ENCODE data around the gene RNPEPL1.
A peak's percentile ranks its signal among the peaks of the same experiment; 100 is the strongest.
"Not testable (repeated sequence)": the region's sequence is repeated elsewhere in the genome, so short reads cannot be mapped to it uniquely, and the experiment has no call there.

The RNPEPL1 gene

DNA sequence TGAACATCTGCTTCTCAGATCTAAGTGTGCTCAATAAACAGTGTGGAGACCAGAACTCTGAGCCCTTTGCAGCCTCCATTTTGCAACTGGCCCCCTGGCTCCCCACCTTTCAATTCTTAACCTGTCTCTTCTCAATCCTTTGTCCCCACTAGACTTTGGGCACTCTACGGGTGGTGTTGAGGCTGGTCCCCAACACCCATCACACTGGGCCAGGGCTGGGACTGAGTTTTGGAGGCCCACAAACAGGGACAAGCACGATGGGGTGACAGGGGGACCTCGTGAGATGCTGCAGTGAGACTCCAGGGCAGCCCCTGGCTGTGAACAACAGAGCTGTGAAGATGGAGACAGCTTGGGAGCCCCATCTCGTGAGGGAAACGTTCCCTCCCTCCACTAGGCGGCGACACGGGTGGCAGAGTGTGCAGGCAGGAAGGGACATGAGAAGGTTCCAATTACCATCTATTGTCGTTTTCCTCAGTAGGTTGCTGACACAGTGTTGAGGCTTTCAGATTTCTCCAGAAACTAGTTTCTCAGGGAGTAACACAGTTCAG lies 11.7 kb upstream of the RNPEPL1 start:
- no peak overlapping the region for H3K27ac Mint-ChIP-seq
- intact Hi-C loops (cut with micrococcal nuclease), result no loop called here

DNA sequence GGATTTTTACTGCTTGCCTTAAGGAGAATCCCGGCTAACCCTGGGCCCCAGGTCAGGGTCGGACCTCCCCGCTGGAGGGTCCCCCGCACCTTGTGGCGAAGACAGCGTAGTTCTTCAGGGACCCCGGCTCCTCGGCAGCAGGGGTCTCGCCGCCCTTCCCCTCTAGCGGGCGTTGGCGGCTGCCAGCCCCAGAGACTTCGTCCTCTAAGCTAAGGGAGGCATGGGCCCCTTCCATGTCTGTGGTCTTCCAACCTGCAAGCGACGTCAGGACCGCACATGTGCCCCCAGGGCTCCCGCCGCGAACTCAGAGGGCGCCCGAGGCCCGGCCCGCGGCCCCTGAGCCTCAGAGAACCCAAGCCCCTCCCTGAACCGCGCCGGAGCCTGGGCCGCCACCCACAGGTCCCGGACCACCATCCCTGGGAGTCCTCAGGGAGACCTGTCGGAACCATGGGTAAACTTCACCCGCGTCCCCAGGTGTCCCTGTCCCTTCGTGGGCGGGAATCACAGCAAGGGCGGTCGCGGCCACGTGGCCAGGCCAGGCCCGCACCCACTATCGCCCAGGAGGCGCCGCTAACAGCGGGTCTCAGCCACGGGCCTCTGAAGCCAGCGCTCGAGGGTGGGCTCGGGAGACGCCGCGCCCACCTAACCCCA lies 11.1 kb upstream of the RNPEPL1 start:
- Mint-ChIP-seq H3K9me3 (no peaks in the 10 kb centered on the region), H3K27ac (peak overlapping the region; percentile 63), H3K27me3 (no peaks in the 10 kb centered on the region), H3K36me3 (ENCODE audit: low read depth) (peaks cover 69% of the 10 kb centered on the region), H3K4me1 (ENCODE audit: low read depth) (peaks cover 59% of the 10 kb centered on the region), H3K4me3 (peak overlapping the region; percentile 71)
- intact Hi-C loops (cut with micrococcal nuclease), result no loop called here

More for the DNA sequence above, 11.7 kb upstream of the RNPEPL1 start:
- Mint-ChIP-seq H3K9me3 (no peaks in the 10 kb centered on the region), H3K36me3 (ENCODE audit: low read depth) (peaks cover 73% of the 10 kb centered on the region), H3K4me3 (peak overlapping the region; percentile 4), H3K4me1 (ENCODE audit: low read depth) (peaks cover 59% of the 10 kb centered on the region), H3K27me3 (no peaks in the 10 kb centered on the region)

DNA sequence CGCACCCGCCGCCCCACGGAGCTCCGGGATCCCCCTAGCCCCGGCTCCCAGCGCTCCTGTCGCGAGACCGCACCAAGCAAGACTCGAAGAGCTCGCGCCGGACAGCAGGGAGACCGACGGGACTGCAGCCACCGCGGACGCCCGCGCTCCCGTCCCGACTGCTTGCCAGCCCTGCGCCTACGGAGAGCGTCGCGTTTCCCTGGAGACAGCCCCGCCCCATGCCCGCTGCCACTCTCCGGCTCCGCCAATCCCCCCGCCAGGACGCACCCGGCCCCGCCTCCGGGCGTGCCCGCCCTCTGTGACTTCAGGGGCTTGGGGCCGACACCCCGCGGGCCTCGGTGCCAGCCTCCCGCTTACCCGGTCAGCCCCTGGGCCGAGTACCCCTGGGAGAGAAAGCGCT lies 10.5 kb upstream of the RNPEPL1 start, which contains the start of gene ANKMY1:
Gene ANKMY1 (minus strand): TSS at position 181 of the 400 bp plus-strand sequence. CDS start 653 bp downstream, outside the sequence.
- peaks cover 60% of the 10 kb centered on the region for H3K4me1 Mint-ChIP-seq (ENCODE audit: low read depth)
- peak within 1 kb of the TSS; percentile 71 for H3K4me3 Mint-ChIP-seq
- H3K9me3 Mint-ChIP-seq, result no peaks in the 10 kb centered on the region
- intact Hi-C loops (cut with micrococcal nuclease), result no loop called here
- H3K27ac Mint-ChIP-seq, result peak within 1 kb of the TSS; percentile 63
- H3K27me3 Mint-ChIP-seq, result no peaks in the 10 kb centered on the region
- H3K36me3 Mint-ChIP-seq (ENCODE audit: low read depth), result peaks cover 66% of the 10 kb centered on the region

DNA sequence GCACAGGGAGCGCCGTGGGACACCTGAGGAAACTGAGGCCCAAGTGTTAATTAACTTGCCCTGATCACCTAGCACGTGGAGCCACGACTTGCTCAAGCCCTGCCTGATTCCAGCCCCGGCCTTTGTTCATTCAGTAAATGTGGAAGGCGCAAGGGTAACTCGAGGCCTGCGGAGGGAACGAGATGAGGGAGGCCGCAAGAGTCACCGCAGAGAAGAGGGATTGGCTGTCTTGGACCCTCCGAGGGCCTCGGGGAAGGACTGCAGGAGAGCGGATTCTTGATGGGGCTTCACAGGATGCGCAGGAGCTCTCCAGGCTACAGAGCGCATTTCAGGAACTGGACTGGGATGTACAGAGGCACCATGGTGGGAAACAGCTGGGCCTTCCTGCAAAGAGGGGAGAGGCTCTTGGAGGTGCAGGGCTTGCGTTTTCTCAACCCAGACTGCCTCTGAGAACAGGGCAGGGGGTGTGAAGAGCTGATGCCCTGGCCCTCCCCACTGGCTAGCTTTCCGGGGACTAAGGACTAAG lies 10.0 kb upstream of the RNPEPL1 start:
- intact Hi-C loops (cut with micrococcal nuclease), result no loop called here
- H3K36me3 Mint-ChIP-seq (ENCODE audit: low read depth), result peaks cover 66% of the 10 kb centered on the region
- peak overlapping the region; percentile 63 for H3K27ac Mint-ChIP-seq
- no peaks in the 10 kb centered on the region for H3K27me3 Mint-ChIP-seq
- H3K4me1 Mint-ChIP-seq (ENCODE audit: low read depth), result peaks cover 65% of the 10 kb centered on the region
- no peak overlapping the region for H3K4me3 Mint-ChIP-seq
- no peaks in the 10 kb centered on the region for H3K9me3 Mint-ChIP-seq

DNA sequence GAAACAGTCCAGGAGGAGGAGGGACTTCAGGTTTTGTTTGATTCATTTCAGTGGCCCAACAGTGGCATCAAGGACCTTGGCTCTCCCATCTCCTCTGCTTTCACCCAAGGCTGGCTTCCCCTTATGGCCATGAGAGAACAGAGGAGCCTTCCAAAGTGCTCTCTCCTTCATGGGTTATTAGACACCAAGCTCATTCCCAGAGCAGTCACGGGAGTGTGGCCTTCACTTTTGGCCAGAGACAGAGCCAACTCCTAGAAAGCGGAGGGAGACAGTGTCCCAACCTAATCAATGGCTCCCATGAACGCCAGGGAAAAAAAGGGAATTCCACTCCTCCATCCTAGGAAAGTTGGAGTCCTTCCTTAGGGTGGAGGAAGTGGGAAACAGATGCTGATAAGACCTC lies 9.0 kb upstream of the RNPEPL1 start:
- H3K4me3 Mint-ChIP-seq, result peak overlapping the region; percentile 51
- no peaks in the 10 kb centered on the region for H3K9me3 Mint-ChIP-seq
- H3K27ac Mint-ChIP-seq, result peak overlapping the region; percentile 92
- intact Hi-C loops (cut with micrococcal nuclease), result no loop called here
- H3K4me1 Mint-ChIP-seq (ENCODE audit: low read depth), result peaks cover 75% of the 10 kb centered on the region
- H3K36me3 Mint-ChIP-seq (ENCODE audit: low read depth), result peaks cover 63% of the 10 kb centered on the region
- no peaks in the 10 kb centered on the region for H3K27me3 Mint-ChIP-seq

DNA sequence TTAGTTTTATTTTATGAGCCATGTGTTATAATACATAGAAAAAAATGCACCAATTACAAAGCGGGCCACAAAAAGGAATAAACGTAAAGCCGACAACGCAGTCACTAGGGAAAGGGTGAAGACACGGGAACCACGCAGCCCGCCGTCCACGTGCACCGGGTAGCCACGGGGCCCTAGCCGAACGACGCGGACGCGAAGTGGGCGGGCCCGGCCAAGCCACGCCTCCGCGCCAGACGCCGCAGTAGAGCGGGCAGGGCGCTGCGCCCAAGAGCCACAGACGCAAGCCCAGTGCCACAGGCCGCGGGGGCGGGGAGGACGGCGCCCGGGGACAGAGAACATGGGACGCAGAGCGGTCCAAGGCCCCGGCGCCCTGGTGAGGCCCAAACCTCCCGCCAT lies 8.2 kb upstream of the RNPEPL1 start, which contains the start of gene DUSP28:
Gene DUSP28 (plus strand): TSS at position 274 of the 396 bp plus-strand sequence. CDS start 328 bp downstream, outside the sequence.
- intact Hi-C loops (cut with micrococcal nuclease), result loop anchor here (2.0 to 10.0 kb wide), 3 partner anchors 27 to 1055 kb away; partner anchors contain the start of gene CAPN10
- peak within 1 kb of the TSS; percentile 78 for H3K4me3 Mint-ChIP-seq
- no peaks in the 10 kb centered on the region for H3K27me3 Mint-ChIP-seq
- no peaks in the 10 kb centered on the region for H3K9me3 Mint-ChIP-seq
- H3K36me3 Mint-ChIP-seq (ENCODE audit: low read depth), result peaks cover 63% of the 10 kb centered on the region
- H3K27ac Mint-ChIP-seq, result peak within 1 kb of the TSS; percentile 92
- peaks cover 77% of the 10 kb centered on the region for H3K4me1 Mint-ChIP-seq (ENCODE audit: low read depth)

DNA sequence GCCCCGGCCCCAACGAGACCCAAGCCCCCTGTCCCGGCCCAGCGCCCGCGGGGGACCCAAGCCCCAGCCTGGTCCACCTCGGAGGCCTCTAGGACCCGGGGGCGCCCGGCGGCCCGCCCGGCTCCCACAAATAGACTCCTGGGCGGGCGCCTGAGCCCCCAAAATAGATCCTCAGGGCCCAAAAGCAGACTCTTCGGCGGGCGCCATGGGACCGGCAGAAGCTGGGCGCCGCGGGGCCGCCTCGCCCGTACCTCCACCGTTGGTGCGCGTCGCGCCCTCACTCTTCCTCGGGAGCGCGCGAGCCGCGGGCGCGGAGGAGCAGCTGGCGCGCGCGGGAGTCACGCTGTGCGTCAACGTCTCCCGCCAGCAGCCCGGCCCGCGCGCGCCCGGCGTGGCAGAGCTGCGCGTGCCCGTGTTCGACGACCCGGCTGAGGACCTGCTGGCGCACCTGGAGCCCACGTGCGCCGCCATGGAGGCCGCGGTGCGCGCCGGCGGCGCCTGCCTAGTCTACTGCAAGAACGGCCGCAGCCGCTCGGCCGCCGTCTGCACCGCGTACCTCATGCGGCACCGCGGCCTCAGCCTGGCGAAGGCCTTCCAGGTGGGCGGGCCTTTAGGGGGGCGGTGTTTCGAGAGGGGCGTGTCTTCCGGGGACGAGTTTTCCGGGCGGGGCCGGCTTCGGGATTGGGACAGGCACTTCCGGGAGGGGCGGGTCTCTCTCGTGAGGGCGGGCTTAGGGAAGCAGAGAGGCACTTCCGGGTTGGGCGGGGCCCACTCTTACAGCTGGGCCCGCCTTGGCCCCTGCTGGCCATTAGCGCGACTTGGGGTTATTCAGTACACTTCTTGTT lies 7.6 kb upstream of the RNPEPL1 start:
- H3K9me3 Mint-ChIP-seq, result no peaks in the 10 kb centered on the region
- peak overlapping the region; percentile 78 for H3K4me3 Mint-ChIP-seq
- intact Hi-C loops (cut with micrococcal nuclease), result loop anchor here (2.0 to 10.0 kb wide), 3 partner anchors 26 to 1054 kb away; partner anchors contain the start of gene CAPN10
- H3K4me1 Mint-ChIP-seq (ENCODE audit: low read depth), result peaks cover 78% of the 10 kb centered on the region
- H3K36me3 Mint-ChIP-seq (ENCODE audit: low read depth), result peaks cover 59% of the 10 kb centered on the region
- H3K27ac Mint-ChIP-seq, result peak overlapping the region; percentile 92
- no peaks in the 10 kb centered on the region for H3K27me3 Mint-ChIP-seq

DNA sequence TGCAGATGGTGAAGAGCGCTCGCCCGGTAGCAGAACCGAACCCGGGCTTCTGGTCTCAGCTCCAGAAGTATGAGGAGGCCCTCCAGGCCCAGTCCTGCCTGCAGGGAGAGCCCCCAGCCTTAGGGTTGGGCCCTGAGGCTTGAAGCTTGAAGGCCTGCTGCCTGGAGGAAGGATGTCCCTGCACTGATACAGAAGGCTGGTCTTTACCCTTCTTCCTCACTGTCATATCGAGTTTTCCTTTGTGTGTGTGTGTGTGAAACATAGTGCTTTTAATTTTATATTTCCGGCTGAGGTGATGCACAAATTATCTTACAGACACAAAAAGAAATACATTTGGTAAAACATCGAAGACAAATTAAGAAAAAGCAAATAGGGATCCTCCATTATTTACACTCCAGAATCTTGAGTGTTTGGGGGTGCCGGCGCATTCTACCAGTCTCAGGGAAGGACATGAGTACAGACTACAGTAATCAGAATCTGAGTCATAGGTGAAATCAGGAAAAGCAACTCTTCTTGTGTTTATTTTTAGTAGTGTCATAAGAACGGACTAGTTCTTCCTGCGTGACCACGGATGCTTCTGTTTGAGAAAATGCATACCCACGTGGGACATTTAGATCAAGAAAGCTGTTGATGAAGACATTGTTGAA lies 6.8 kb upstream of the RNPEPL1 start:
- peaks cover 52% of the 10 kb centered on the region for H3K36me3 Mint-ChIP-seq (ENCODE audit: low read depth)
- peak overlapping the region; percentile 92 for H3K27ac Mint-ChIP-seq
- no peaks in the 10 kb centered on the region for H3K27me3 Mint-ChIP-seq
- intact Hi-C loops (cut with micrococcal nuclease), result loop anchor here (2.0 to 10.0 kb wide), 3 partner anchors 25 to 1053 kb away; partner anchors contain the start of gene CAPN10
- no peaks in the 10 kb centered on the region for H3K9me3 Mint-ChIP-seq
- peaks cover 78% of the 10 kb centered on the region for H3K4me1 Mint-ChIP-seq (ENCODE audit: low read depth)
- H3K4me3 Mint-ChIP-seq, result peak overlapping the region; percentile 78

DNA sequence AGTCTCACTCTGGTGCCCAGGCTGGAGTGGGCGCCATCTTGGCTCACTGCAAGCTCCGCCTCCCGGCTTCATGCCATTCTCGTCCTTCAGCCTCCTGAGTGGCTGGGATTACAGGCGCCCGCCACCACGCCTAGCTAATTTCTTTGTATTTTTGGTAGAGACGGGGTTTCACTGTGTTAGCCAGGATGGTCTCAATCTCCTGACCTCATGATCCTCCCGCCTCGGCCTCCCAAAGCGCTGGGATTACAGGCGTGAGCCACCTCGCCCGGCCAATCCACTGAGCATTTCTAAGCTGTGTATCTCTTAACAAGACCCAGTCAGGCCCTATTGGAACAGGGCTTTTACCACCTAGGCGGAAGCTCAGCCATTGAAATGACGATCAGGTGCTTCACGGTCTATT lies 5.1 kb upstream of the RNPEPL1 start:
- not testable (repeated sequence) for H3K9me3 Mint-ChIP-seq, H3K27ac Mint-ChIP-seq, H3K4me3 Mint-ChIP-seq, H3K27me3 Mint-ChIP-seq
- Mint-ChIP-seq H3K36me3 (ENCODE audit: low read depth) (peaks cover 43% of the 10 kb centered on the region), H3K4me1 (ENCODE audit: low read depth) (peaks cover 80% of the 10 kb centered on the region)
- intact Hi-C loops (cut with micrococcal nuclease), result loop anchor here (10.0 kb wide), 1 partner anchor 1052 kb away; no protein-coding TSS in a partner anchor

DNA sequence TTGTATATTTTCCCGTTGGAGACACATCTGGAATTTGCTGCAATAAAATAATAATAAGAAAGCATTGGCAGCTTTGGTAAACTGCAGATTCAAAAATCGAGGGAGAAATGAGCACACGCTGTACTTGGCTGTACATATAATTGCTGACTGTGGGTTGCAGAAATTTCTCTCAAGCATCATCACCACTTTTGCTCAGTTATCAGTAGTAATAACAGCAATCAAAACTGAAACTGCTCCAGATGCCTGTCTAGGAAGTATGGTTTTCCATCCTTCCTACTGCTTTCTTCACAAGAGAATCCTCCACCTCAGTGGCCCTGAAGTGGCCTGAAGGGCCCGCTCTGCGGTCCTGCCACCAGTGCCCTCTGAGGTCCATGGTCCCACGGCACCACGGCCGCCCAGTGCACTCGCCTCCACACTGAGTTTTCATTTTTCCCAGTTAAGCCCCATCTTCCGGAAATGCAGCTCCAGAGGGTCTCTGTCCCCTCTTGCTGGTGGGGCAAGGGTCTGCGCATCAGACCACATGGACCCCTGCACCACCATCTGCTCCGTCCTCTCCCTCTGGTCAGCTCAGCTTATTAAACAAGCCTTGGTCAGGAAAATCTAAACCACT lies 4.2 kb upstream of the RNPEPL1 start:
- Mint-ChIP-seq H3K36me3 (ENCODE audit: low read depth) (peaks cover 42% of the 10 kb centered on the region), H3K27me3 (no peaks in the 10 kb centered on the region), H3K9me3 (no peaks in the 10 kb centered on the region), H3K27ac (peak overlapping the region; percentile 88), H3K4me1 (ENCODE audit: low read depth) (peaks cover 72% of the 10 kb centered on the region), H3K4me3 (no peak overlapping the region)
- intact Hi-C loops (cut with micrococcal nuclease), result loop anchor here (10.0 kb wide), 1 partner anchor 1051 kb away; no protein-coding TSS in a partner anchor

DNA sequence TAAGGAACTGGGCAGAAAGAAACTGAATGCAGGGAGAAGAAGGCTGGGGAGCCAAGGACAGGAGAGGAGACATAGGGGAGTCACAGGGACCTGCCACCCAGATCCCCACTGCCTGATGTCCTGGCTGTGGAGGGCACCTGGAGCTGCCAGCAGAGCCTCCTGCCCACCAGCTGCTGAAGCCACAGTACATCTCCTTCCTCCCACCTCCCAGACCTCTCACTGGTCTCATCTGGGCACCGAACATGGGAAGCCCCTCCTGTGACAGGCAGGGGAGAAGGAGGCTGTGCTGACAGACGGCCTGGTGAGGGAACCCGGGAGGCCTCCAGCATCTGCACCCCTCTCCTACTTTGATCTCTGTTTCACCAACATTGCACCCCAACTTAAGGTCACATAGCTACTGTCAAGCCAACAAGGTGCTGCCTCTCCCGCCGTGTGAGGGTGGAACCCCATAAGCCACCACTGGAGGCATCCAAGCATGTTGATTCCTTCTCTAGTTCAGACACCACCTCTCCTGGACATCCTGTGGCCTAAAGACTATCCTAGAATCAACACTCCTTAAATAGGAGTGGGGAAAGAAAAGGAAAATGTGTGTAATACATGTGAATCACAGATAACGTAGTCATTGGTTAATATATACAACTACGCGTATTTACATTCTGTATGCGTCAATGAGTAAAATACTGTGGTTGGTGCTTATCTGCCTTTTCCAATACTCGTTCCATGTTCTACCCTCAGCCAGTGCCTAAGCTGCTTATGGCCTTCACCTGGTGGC lies 3.5 kb upstream of the RNPEPL1 start:
- H3K27ac Mint-ChIP-seq, result peak overlapping the region; percentile 88
- H3K36me3 Mint-ChIP-seq (ENCODE audit: low read depth), result peaks cover 43% of the 10 kb centered on the region

More for the DNA sequence above, 3.5 kb upstream of the RNPEPL1 start:
- intact Hi-C loops (cut with micrococcal nuclease), result loop anchor here (5.0 to 10.0 kb wide), 2 partner anchors 63 to 1050 kb away; partner anchors contain the start of gene GPR35
- peak overlapping the region; percentile 82 for H3K4me3 Mint-ChIP-seq
- H3K27me3 Mint-ChIP-seq, result no peaks in the 10 kb centered on the region
- H3K4me1 Mint-ChIP-seq (ENCODE audit: low read depth), result peaks cover 72% of the 10 kb centered on the region
- H3K9me3 Mint-ChIP-seq, result no peaks in the 10 kb centered on the region
